GM18508 (cell line): Measurements from ENCODE around the gene CFH.
"Not testable (repeated sequence)": the region's sequence is repeated elsewhere in the genome, so short reads cannot be mapped to it uniquely, and the experiment has no call there.

ENCODE experiments used
- ATAC-seq: cut with Tn5 transposase; IDR thresholded peaks from one replicate; pipeline ENCODE4 v1.9.1; 2021; ENCODE audit warnings: moderate number of reproducible peaks; ENCODE audit not compliant: insufficient read depth, unreplicated experiment

CFH gene

DNA sequence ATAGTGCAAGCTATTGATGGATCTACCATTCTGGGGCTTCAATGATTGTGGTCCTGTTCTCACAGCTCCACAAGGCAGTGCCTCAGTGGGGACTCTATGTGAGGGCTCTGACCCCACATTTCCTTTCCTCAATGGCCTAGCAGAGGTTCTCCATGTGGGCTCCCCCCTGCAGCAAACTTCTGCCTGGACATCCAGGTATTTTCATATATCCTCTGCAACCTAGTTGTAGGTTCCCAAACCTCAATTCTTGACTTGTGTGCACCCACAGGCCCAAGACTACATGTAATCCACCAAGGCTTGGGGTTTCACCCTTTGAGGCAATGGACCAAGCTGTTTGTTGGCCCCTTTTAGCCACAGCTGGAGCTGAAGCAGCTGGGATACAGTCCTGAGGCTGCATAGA lies 86.9 kb downstream of the CFH start:
- ATAC-seq, result no peak

DNA sequence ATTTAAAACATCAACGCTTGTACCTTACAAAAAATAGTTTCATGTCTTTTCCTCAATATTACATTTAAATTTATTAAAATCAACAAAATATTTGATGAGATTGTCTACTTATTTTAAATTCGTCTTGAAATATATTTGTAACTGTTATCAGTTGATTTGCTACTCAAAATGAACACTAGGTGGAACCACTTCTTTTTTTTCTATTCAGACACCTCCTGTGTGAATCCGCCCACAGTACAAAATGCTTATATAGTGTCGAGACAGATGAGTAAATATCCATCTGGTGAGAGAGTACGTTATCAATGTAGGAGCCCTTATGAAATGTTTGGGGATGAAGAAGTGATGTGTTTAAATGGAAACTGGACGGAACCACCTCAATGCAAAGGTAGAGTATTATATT lies 91.4 kb downstream of the CFH start:
- peak; percentile 80 for ATAC-seq

DNA sequence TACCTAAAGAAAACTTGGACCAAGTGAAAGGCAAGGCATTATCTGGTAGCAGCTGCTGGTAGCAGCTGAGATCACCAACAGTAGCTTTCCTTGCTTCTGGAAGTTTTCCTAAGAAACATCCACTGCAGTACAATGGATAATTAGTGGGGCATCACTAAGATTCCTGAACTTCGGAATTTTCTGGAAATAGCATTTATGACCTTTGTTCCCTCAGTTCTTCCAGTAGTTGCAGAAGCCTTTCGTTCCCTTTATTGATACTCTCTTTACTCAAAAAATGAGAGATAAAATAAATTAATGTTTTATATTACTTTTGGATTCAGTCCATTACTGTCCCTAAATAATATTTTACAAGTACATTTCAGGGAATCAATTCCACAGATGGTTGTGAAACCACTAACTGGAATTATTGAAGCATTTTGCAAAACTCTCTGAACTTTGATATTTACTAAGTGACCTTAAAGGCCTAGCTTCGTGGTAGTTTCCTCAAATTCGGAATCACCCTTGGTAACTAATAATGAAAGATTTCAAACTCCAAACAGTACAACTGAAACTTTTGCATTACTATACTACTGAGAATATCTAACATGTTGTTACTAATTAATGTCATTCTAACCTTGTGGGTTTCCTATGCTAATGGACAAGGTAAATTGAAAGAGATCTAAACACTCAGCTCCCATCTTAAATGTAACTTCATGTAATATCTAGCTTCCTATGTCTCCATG lies 113.3 kb downstream of the CFH start:
- ATAC-seq, result peak; percentile 75

DNA sequence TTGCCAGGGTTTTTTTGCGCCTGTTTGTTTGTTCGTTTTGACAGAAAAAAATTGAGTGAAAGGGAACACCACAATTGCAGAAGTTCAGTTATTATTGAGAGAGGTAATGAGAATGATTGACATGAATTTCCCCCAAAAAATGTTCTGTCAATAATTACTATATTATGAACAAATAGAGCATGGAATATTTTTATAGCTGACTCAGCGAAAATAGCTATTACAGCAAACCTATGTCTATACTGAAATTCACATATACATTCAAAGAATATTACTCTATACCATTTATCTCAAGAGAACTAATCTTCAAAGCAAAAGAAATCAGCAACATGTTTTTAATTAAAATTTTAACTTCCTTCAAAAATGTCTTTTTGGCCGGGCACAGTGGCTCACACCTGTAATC lies 118.0 kb downstream of the CFH start:
- not testable (repeated sequence) for ATAC-seq

DNA sequence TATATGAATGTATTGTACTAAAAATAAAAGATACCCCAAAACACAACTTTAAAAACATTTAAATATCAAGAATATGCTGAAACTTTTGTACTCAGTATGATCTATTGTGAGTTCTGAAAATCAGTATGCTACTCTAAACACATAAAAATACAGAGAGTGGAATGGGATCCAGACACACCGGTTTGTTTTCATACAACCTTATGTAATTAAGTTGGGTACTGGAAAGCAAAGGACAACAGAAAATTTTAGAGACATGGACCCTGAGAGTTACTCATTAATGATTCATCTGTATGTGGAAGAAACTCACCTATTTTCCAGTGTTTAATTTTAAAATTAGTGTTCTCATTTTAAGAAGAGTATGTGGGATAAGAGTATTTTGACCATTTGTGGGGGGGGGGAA lies 121.9 kb downstream of the CFH start:
- ATAC-seq, result no peak

DNA sequence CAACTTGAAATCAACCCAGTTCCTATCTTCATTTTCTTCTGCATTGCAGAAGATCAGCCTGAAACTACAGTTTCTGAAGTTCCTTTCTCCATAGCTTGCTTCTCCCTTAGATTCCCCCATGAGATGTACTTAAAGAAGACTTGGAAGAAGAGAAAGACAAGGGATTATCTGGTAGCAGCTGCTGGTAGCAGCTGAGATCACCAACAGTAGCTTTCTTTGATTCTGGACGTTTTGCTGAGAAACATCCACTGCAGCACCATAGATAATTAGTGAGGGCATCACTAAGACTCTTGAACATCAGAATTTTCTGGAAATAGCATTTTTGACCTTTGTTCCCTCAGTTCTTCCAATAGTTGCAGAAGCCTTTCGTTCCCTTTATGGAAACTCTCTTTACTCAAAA lies 122.3 kb downstream of the CFH start:
- no peak for ATAC-seq

DNA sequence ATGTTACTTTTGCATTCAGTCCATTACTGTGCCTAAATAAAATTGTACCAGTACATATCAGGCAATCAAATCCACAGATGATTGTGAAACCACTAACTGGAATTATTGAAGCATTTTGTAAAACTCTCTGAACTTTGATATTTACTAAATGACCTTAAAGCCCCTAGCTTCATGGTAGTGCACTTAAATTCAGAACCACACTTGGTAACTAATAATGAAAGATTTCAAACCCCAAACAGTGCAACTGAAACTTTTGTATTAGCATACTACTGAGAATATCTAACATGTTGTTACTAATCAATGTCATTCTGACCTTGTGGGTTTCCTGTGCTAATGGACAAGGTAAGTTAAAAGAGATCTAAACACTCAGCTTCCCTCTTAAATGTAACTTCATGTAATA lies 122.8 kb downstream of the CFH start, which contains the start of gene CFHR3:
Gene CFHR3 (plus strand): TSS at position 238 of the 400 bp plus-strand sequence. CDS start 47 bp downstream, at position 285.
- peak; percentile 85 for ATAC-seq

DNA sequence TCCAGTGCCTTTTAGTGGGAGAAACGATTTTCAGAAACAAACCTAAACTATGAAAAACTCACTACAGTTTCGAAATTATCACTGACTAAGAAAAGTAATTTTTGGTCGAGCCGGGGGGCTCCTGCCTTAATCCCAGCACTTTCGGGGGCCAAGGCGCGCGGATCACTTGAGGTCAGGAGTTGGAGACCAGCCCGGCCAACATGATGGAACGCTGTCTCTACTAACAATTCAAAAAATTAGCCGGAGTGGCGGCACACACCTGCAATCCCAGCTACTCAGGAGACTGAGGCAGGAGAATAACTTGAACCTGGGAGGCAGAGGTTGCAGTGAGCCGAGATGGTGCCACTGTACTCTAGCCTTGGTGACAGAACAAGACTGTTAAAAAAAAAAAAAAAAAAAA lies 125.8 kb downstream of the CFH start:
- no peak for ATAC-seq

DNA sequence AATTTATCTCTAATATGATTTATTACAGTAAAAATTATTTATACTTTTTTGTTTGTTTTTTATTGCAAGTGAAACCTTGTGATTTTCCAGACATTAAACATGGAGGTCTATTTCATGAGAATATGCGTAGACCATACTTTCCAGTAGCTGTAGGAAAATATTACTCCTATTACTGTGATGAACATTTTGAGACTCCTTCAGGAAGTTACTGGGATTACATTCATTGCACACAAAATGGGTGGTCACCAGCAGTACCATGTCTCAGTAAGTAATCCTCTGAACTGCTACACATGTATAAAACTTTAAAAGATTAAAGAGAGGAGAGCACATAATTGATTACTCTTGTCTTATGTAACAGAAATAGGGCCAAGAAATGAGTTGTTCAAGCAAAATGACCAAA lies 127.2 kb downstream of the CFH start:
- ATAC-seq, result no peak

DNA sequence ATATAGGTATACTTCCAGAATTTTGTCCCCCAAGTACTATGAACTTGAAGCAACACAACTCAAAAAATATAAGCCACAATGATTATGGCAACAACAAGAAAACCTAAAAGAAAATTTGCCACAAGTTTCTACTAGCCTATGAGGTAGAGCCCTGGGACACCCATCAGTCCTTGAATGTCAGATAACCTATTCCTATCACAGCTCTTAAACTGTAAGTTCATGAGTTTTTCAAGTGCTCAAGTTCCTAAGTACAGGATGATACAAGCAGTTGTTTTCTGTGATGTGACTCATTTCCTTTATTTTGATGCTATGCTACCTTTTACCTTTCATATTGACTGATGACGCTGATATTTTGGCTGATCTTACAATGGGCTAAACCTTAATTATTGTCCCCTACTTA lies 139.4 kb downstream of the CFH start:
- not testable (repeated sequence) for ATAC-seq

DNA sequence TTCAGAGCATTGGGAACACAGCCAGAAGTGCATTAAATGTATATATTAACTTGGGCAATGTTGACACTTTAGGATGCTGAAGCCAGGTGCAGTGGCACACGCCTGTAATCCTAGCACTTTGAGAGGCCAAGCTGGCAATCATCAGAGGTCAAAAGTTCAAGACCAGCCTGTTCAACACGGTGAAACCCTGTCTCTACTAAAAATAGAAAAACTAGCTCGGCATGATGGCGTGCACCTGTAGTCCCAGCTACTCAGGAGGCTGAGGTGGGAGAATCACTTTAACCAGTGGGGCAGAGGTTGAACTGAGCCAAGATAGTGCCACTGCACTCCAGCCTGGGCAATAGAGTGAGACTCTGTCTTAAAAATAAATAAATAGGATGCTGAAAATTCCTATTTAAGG lies 142.3 kb downstream of the CFH start:
- ATAC-seq, result not testable (repeated sequence)
